Measurements from ENCODE around the gene ARHGAP24. TPM values are rescaled to one million over a fixed set of nuclear protein-coding genes. Genes with fewer than 3 reads are reported as not detected.

Gene ARHGAP24
- total and polyA plus RNA-seq, 2 experiments from 2014 or later: 0.21 to 0.36 TPM

DNA sequence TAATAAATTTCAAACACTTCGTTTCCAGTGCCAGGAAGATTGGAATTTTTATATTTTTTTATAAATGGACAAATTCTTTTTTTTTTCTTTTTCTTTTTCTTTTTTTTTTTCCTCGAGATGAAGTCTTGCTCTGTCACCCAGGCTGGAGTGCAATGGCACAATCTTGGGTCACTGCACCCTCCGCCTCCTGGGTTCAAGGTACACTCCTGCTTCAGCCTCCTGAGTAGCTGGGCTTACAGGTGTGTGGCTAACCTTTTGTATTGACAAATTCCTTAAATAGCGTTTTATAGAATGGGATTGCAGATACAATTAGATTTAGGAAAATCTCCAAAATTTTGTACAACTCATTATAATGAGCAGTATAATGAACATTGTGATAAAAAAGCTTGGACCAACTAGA is 328.9 kb downstream of the ARHGAP24 start (continued):
- TF ChIP-seq EZH2phosphoT487 (IDR thresholded peaks at IDR 0.05; ENCODE audit: unreplicated experiment): no peak
- no peak for TF ChIP-seq POLR2AphosphoS5 (IDR thresholded peaks at IDR 0.05; ENCODE audit: low read depth)
- TF ChIP-seq EZH2 (IDR thresholded peaks at IDR 0.05; ENCODE audit: low read depth, unreplicated experiment): no peak

DNA sequence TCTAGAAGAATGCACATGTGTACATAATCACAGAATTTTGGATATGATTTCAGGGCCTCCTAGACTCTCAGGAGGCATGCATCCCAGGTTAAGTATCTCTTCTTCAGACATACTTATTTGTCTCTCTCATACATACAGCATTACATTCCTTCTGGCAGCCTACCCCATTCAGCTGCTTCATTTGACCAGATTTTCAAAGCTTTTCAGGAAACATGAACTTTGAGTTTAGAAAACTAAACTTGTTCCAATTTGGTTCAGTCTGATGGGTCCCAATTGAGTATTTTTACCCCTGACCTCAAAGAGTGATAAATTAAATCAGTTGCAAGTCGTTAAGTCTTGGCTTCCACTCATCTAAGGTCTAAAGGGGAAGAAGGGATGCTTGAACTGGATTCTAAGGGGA is 330.9 kb downstream of the ARHGAP24 start:
- H3K4me1 Mint-ChIP-seq: peaks cover 19% of the 10 kb centered on the region
- Histone ChIP-seq H3K4me3 (no peak overlapping the region), H3K4me1 (ENCODE audit: insufficient read depth) (peaks cover 27% of the 10 kb centered on the region), H2AFZ (no peak overlapping the region), H4K20me1 (replicated peaks; ENCODE audit: insufficient read depth) (no peaks in the 10 kb centered on the region), H3K36me3 (ENCODE audit: insufficient read depth) (no peaks in the 10 kb centered on the region), H3K27me3 (ENCODE audit: insufficient read depth) (no peaks in the 10 kb centered on the region), H3K79me2 (replicated peaks; ENCODE audit: insufficient read depth) (no peaks in the 10 kb centered on the region), H3K9me2 (ENCODE audit: insufficient read depth) (no peaks in the 10 kb centered on the region), H3K4me2 (no peak overlapping the region), H3F3A (replicated peaks; ENCODE audit: low read depth) (no peaks in the 10 kb centered on the region), H3K27ac (ENCODE audit: low read depth) (no peak overlapping the region)
- DNase-seq (ENCODE audit: low spot score) (no peak), ATAC-seq (no peak)
- TF ChIP-seq ZNF331 (CRISPR knock-in tag; IDR thresholded peaks at IDR 0.05; ENCODE audit: low read depth): no peak
- TF ChIP-seq, protein P1, sequence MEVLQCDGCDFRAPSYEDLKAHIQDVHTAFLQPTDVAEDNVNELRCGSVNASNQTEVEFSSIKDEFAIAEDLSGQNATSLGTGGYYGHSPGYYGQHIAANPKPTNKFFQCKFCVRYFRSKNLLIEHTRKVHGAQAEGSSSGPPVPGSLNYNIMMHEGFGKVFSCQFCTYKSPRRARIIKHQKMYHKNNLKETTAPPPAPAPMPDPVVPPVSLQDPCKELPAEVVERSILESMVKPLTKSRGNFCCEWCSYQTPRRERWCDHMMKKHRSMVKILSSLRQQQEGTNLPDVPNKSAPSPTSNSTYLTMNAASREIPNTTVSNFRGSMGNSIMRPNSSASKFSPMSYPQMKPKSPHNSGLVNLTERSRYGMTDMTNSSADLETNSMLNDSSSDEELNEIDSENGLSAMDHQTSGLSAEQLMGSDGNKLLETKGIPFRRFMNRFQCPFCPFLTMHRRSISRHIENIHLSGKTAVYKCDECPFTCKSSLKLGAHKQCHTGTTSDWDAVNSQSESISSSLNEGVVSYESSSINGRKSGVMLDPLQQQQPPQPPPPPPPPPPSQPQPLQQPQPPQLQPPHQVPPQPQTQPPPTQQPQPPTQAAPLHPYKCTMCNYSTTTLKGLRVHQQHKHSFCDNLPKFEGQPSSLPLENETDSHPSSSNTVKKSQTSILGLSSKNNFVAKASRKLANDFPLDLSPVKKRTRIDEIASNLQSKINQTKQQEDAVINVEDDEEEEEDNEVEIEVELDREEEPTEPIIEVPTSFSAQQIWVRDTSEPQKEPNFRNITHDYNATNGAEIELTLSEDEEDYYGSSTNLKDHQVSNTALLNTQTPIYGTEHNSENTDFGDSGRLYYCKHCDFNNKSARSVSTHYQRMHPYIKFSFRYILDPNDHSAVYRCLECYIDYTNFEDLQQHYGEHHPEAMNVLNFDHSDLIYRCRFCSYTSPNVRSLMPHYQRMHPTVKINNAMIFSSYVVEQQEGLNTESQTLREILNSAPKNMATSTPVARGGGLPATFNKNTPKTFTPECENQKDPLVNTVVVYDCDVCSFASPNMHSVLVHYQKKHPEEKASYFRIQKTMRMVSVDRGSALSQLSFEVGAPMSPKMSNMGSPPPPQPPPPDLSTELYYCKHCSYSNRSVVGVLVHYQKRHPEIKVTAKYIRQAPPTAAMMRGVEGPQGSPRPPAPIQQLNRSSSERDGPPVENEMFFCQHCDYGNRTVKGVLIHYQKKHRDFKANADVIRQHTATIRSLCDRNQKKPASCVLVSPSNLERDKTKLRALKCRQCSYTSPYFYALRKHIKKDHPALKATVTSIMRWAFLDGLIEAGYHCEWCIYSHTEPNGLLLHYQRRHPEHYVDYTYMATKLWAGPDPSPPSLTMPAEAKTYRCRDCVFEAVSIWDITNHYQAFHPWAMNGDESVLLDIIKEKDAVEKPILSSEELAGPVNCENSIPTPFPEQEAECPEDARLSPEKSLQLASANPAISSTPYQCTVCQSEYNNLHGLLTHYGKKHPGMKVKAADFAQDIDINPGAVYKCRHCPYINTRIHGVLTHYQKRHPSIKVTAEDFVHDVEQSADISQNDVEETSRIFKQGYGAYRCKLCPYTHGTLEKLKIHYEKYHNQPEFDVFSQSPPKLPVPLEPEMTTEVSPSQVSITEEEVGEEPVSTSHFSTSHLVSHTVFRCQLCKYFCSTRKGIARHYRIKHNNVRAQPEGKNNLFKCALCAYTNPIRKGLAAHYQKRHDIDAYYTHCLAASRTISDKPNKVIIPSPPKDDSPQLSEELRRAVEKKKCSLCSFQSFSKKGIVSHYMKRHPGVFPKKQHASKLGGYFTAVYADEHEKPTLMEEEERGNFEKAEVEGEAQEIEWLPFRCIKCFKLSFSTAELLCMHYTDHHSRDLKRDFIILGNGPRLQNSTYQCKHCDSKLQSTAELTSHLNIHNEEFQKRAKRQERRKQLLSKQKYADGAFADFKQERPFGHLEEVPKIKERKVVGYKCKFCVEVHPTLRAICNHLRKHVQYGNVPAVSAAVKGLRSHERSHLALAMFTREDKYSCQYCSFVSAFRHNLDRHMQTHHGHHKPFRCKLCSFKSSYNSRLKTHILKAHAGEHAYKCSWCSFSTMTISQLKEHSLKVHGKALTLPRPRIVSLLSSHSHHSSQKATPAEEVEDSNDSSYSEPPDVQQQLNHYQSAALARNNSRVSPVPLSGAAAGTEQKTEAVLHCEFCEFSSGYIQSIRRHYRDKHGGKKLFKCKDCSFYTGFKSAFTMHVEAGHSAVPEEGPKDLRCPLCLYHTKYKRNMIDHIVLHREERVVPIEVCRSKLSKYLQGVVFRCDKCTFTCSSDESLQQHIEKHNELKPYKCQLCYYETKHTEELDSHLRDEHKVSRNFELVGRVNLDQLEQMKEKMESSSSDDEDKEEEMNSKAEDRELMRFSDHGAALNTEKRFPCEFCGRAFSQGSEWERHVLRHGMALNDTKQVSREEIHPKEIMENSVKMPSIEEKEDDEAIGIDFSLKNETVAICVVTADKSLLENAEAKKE (CRISPR knock-in tag; IDR thresholded peaks at IDR 0.05): no peak
- no peak for TF ChIP-seq ZNF114 (CRISPR knock-in tag; IDR thresholded peaks at IDR 0.05)
- no peak for TF ChIP-seq EZH2 (IDR thresholded peaks at IDR 0.05; ENCODE audit: low read depth, unreplicated experiment)
- no peak for TF ChIP-seq EZH2phosphoT487 (IDR thresholded peaks at IDR 0.05; ENCODE audit: unreplicated experiment)
- no peak for TF ChIP-seq POLR2AphosphoS5 (IDR thresholded peaks at IDR 0.05; ENCODE audit: low read depth)
- H3K36me3 Mint-ChIP-seq (ENCODE audit: low read depth): no peaks in the 10 kb centered on the region
- no peak overlapping the region for H3K4me3 Mint-ChIP-seq
- H3K9me3 Mint-ChIP-seq: no peaks in the 10 kb centered on the region
- no peak overlapping the region for H3K27ac Mint-ChIP-seq
- H3K27me3 Mint-ChIP-seq (ENCODE audit: insufficient read depth, low read depth, poor library complexity): peaks cover 2% of the 10 kb centered on the region
